Measurements from ENCODE around the gene ROM1.
"Not testable (repeated sequence)": the region's sequence is repeated elsewhere in the genome, so short reads cannot be mapped to it uniquely, and the experiment has no call there.

Gene ROM1

GRCh38 chr11:62610814-62611704, 2.0 kb upstream of the ROM1 start:
- peak in 1 of 2 experiments; percentile 68 for DNase-seq

GRCh38 chr11:62611705-62612365, 1.2 kb upstream of the ROM1 start:
- peak in 1 of 2 experiments; percentile 70 for DNase-seq

GRCh38 chr11:62613291-62613778, 278 bp downstream of the ROM1 start:
- no peak for DNase-seq

GRCh38 chr11:62614275-62614674, 1.2 kb downstream of the ROM1 start:
- no peak for DNase-seq

- DNase-seq = no peak
Measured at GRCh38 chr11:62615521-62615920, 2.5 kb downstream of the ROM1 start.

GRCh38 chr11:62616957-62617356, 3.9 kb downstream of the ROM1 start:
- not testable (repeated sequence) for DNase-seq

GRCh38 chr11:62621027-62621566, 8.0 kb downstream of the ROM1 start:
- no peak for DNase-seq

- DNase-seq = peak; percentile 97 to 99
Measured at GRCh38 chr11:62621567-62622470, 8.8 kb downstream of the ROM1 start, which contains the start of gene B3GAT3. B3GAT3 (minus strand) TSS chr11:62621986; CDS start chr11:62621947, 39 bp downstream.

GRCh38 chr11:62622476-62623089, 9.5 kb downstream of the ROM1 start:
- DNase-seq = no peak

- DNase-seq = no peak
Measured at GRCh38 chr11:62627713-62628112, 14.7 kb downstream of the ROM1 start.

GRCh38 chr11:62632492-62632891, 19.4 kb downstream of the ROM1 start:
- no peak for DNase-seq

- no peak for DNase-seq
Measured at GRCh38 chr11:62644220-62644619, 31.2 kb downstream of the ROM1 start.

GRCh38 chr11:62645671-62645945, 32.6 kb downstream of the ROM1 start:
- DNase-seq = no peak

- DNase-seq = peak; percentile 97 to 100
Measured at GRCh38 chr11:62645946-62646824, 33.1 kb downstream of the ROM1 start, which contains the start of gene GANAB. GANAB (minus strand) TSS chr11:62646613; CDS start chr11:62646599, 14 bp downstream.

- no peak for DNase-seq
Measured at GRCh38 chr11:62646825-62647608, 34.0 kb downstream of the ROM1 start.

GRCh38 chr11:62647609-62648005, 34.5 kb downstream of the ROM1 start:
- DNase-seq = no peak

- DNase-seq = no peak
Measured at GRCh38 chr11:62648185-62648966, 35.3 kb downstream of the ROM1 start.

GRCh38 chr11:62648967-62649364, 35.9 kb downstream of the ROM1 start:
- DNase-seq = no peak

- no peak for DNase-seq
Measured at GRCh38 chr11:62649486-62649885, 36.4 kb downstream of the ROM1 start.

All from NCI-H526 (cell line).